ENCODE results near the gene PRKD3.

Gene PRKD3

GRCh38 chr2:37324786-37325624, at the start of gene PRKD3:
Gene PRKD3, minus strand, starts transcription at chr2:37324833. Its CDS starts 8,309 bp downstream, at chr2:37316524.
- DNase-seq (ENCODE audit: low read depth in 2 of 2), result peak; percentile 50 to 63

- no peak for DNase-seq (ENCODE audit: low read depth in 2 of 2)
Observed at GRCh38 chr2:37372000-37372399, 47.4 kb upstream of the PRKD3 start.

- DNase-seq (ENCODE audit: low read depth in 2 of 2), result no peak
Observed at GRCh38 chr2:37370666-37371065, 46.0 kb upstream of the PRKD3 start.

GRCh38 chr2:37367984-37368383, 43.4 kb upstream of the PRKD3 start:
- DNase-seq (ENCODE audit: low read depth in 2 of 2), result peak in 1 of 2 donors; percentile 22

- DNase-seq (ENCODE audit: low read depth in 2 of 2), result no peak
Observed at GRCh38 chr2:37367310-37367709, 42.7 kb upstream of the PRKD3 start.

GRCh38 chr2:37366773-37367172, 42.1 kb upstream of the PRKD3 start:
- DNase-seq (ENCODE audit: low read depth in 2 of 2), result no peak

- DNase-seq (ENCODE audit: low read depth in 2 of 2), result no peak
Observed at GRCh38 chr2:37365669-37366068, 41.0 kb upstream of the PRKD3 start.

GRCh38 chr2:37364351-37364750, 39.7 kb upstream of the PRKD3 start:
- no peak for DNase-seq (ENCODE audit: low read depth in 2 of 2)

GRCh38 chr2:37361994-37362698, 37.5 kb upstream of the PRKD3 start:
- no peak for DNase-seq (ENCODE audit: low read depth in 2 of 2)

GRCh38 chr2:37361216-37361815, 36.7 kb upstream of the PRKD3 start:
- no peak for DNase-seq (ENCODE audit: low read depth in 2 of 2)

- no peak for DNase-seq (ENCODE audit: low read depth in 2 of 2)
Observed at GRCh38 chr2:37358466-37358865, 33.8 kb upstream of the PRKD3 start.

- DNase-seq (ENCODE audit: low read depth in 2 of 2), result no peak
Observed at GRCh38 chr2:37357530-37357929, 32.9 kb upstream of the PRKD3 start.

GRCh38 chr2:37357069-37357468, 32.4 kb upstream of the PRKD3 start:
- DNase-seq (ENCODE audit: low read depth in 2 of 2), result no peak

- no peak for DNase-seq (ENCODE audit: low read depth in 2 of 2)
Observed at GRCh38 chr2:37356299-37356698, 31.7 kb upstream of the PRKD3 start.

GRCh38 chr2:37355735-37356134, 31.1 kb upstream of the PRKD3 start:
- no peak for DNase-seq (ENCODE audit: low read depth in 2 of 2)

- DNase-seq (ENCODE audit: low read depth in 2 of 2), result no peak
Observed at GRCh38 chr2:37354531-37354930, 29.9 kb upstream of the PRKD3 start.

GRCh38 chr2:37350034-37350433, 25.4 kb upstream of the PRKD3 start:
- no peak for DNase-seq (ENCODE audit: low read depth in 2 of 2)

- DNase-seq (ENCODE audit: low read depth in 2 of 2), result no peak
Observed at GRCh38 chr2:37349231-37349860, 24.7 kb upstream of the PRKD3 start.

- DNase-seq (ENCODE audit: low read depth in 2 of 2), result no peak
Observed at GRCh38 chr2:37348155-37348554, 23.5 kb upstream of the PRKD3 start.

GRCh38 chr2:37344453-37345361, 20.1 kb upstream of the PRKD3 start, which contains the start of gene QPCT:
Gene QPCT, plus strand, starts transcription at chr2:37344630. Its CDS starts 102 bp downstream, at chr2:37344732.
- peak; percentile 23 to 47 for DNase-seq (ENCODE audit: low read depth in 2 of 2)
